Jurkat, Clone E6-1 (cell line): Measurements from ENCODE around the gene FGFRL1.

Experiments
- DNase-seq: peaks from one replicate; pipeline ENCODE4 v3.0.0-alpha.2; 2011; ENCODE audit warnings: low read depth, low spot score
- H3K4me3 ChIP-seq: 2 replicates; pipeline ENCODE4 v1.5.1; 2011; ENCODE audit warnings: mild to moderate bottlenecking, low read length, control low read depth, moderate library complexity

FGFRL1 gene

DNA sequence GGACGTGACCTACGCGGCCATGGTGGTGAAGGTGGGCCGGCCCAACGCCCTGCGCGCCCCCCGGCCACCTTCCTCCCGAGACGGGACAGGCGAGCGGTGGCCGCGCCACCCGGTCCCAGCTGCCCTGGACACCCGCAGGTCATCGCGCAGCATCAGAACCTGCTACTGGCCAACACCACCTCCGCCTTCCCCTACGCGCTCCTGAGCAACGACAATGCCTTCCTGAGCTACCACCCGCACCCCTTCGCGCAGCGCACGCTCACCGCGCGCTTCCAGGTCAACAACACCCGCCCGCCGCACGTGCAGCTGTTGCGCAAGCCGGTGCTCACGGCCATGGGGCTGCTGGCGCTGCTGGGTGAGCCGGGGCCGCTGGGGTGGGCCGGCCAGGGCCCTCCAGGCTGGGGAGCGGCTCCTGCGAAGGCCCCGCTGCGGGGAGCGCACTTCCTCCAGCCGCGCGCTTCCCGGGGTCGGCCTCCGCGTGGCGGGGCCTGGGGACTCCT is 9.2 kb upstream of the FGFRL1 start:
- no peak overlapping the region for H3K4me3 ChIP-seq
- no peak for DNase-seq

DNA sequence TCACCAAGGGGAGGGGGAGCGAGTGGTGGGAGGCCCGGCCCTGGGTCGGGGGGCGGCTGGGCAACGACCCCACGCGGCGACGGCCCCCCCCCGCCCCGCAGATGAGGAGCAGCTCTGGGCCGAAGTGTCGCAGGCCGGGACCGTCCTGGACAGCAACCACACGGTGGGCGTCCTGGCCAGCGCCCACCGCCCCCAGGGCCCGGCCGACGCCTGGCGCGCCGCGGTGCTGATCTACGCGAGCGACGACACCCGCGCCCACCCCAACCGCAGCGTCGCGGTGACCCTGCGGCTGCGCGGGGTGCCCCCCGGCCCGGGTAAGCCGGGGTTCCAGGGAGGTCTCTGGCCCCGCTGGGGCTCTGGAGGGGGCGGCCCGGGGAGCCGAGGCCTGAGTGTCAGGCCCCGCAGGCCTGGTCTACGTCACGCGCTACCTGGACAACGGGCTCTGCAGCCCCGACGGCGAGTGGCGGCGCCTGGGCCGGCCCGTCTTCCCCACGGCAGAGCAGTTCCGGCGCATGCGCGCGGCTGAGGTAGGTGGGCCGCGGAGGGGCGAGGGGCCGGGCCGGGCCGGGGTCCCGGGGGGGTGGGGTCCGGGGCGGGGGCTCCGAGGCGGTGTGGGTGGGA is 8.7 kb upstream of the FGFRL1 start:
- DNase-seq, result no peak
- no peak overlapping the region for H3K4me3 ChIP-seq

DNA sequence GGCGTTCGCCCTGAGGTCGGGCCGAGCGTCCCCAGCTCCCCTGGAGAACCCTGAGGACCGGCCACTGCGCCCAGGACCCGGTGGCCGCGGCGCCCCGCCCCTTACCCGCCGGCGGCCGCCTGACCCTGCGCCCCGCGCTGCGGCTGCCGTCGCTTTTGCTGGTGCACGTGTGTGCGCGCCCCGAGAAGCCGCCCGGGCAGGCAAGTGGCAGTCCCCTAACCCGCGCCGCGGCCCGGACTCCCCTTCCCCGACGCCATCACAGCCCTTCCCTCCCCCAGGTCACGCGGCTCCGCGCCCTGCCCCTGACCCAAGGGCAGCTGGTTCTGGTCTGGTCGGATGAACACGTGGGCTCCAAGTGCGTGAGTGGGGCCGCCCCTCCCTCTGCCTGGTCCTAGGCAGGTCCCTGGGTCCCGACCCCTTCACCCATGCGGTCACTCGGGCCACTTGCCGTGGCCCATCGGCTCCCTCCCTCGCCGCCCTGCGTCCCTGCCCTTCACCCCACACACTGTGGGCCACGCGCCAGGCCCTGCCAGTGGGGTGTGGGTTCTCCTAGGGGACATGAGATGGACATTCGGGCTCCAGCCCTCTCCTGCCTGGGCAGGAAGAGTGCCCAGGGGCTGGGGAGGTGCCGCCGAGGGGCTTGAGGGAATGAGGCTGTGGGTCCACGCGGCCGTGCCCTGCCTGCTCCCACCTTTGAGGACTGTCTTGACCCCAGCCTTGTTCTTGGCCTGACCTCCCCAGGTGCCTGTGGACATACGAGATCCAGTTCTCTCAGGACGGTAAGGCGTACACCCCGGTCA is 8.0 kb upstream of the FGFRL1 start:
- no peak overlapping the region for H3K4me3 ChIP-seq
- no peak for DNase-seq

DNA sequence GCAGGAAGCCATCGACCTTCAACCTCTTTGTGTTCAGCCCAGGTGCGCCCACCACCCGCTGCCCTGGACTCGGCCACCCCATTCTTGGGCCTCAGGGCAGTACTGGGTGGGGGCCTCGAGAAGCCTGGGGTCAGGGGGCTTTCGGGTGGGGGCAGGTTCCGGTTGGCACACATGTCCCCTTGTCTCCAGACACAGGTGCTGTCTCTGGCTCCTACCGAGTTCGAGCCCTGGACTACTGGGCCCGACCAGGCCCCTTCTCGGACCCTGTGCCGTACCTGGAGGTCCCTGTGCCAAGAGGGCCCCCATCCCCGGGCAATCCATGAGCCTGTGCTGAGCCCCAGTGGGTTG is 7.4 kb upstream of the FGFRL1 start:
- H3K4me3 ChIP-seq, result no peak overlapping the region
- no peak for DNase-seq

DNA sequence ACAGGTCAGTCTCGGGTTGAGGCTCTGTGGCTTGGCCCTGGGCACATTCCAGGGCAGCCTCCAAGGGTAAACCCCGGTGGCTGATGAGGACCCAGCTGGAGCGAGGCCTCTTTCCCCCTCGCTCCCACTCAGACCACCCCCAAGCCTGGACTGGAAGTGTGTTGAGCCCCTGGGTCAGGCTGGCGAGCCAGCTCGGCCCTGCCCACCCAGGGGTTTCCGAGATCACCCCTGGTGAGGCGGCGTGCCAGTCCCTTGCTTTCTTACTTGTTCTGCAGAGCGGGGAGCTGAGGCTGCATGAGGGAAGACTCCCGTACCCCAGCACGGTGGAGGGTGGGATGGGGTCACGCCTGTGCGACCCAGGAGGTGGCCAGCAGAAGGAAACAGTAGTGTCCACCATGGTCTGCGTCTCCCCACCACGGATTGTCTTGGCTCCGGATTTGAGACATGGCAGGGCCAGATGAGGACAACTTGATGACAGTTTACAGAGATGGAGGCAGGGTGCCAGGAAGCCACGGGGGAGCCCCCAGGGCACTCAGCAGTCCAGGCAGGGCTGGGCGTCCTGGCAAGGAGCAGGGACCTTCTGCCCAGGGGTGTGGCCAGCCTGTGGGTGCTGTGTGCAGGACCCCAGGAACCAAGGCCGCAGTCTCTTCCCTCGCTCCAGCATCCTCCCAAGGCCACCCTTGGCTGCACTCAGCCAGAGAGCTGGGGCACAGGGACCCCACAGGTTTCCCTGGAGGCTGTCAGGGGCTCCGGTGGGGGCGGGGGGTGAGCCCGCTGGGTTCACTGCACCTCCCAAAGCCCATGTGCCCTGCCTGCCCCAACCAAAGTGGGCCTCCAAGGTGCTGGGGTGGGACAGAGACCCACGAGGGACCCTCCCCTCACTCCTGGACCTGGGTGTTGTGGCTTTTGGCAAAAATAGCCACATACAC is 6.6 kb upstream of the FGFRL1 start:
- no peak for DNase-seq
- H3K4me3 ChIP-seq, result no peak overlapping the region

DNA sequence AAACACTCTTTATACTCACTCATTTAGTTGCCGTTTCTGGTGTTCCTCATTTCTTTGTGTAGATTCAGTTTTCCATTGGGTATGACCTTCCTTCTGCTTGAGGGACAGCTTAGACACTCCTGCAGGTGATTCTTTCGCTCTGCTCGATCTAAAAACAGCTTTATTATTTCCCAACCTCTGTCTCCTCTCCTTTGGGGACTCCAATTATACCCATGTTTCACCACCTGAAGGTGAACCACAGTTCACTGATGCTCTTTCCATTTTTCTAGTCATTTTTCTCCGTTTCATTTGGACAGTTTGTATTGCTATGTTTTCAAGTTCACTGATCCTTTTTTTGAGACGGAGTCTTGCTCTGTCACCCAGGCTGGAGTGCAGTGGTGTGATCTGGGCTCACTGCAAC is 4.6 kb upstream of the FGFRL1 start:
- H3K4me3 ChIP-seq, result no peak overlapping the region
- no peak for DNase-seq

DNA sequence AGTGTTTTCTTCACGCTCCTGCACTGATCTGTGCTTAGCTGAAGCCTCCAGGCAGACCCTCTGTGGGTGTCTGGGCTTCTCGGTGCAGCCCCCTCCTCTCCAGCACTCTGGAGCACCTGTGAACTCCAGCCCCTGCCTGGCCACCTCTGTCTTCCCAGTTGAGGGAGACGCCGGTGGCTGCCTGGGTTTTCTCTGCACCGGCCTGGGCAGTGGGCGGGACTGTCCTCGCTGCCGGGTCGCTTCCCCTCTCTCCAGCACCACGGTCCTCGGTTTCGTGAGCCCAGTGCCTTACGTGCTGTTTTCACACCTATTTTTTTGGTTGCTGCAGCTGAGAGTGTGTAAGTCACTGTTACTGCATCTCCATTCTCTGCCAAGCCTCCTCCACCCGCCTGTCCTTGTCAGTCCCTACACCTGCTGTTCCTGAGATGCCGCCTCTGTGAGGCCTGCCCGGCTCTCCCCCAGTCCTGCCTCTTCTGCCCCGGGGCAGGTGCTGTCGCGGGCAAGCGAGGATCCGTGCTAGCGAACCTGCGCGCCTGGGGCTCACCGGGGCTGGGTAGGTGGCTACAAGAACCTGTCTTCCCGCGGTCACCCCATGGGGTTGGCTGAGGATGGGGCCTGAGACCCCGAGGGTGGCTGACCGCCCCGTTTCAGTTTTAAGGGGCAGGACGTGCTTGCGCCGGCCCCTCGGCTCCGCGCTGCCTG is 2.4 kb upstream of the FGFRL1 start:
- peak overlapping the region; percentile 52 for H3K4me3 ChIP-seq
- DNase-seq, result no peak

DNA sequence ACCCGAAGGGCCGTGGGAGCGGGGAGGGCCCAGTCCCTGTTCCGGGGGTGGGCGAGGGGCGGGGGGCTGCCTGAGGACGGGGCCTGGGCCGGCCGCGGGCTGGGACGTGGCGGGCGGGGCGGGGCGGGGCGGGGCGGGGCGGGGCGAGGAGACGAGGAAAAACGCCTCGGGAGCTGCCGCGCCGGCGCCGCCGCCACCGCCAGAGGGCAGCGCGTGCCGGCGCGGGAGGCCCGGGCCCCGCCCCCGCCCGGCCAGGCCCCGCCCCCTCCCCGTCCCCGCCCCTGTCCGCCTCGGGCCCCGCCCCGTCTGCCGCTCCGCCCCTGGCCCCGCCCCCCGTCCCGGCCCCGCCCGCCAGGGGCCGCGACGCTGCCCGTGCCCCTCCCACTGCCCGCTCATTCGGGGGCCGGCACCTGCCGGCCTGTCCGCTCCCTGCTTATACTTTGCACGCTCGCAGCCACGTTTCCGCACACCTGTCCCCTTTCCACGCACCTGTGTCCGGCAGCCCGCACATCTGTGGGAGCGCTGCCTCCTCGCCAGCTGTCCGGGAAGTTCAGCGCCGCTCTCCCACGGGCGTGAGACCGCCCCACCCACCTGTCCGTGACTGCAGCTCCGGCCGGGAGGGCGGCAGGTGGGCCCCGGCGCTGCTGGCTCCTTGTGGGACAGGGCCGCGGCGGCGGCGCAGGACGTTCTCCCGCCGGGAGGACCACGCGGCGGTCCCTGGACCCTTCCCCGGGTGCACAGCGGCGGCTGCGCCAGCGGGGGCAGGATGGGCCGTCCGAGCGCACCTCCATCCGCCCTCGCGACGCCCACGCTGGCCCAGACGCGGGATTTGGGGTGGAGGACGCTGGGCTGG is 1.7 kb upstream of the FGFRL1 start:
- peak; percentile 18 for DNase-seq
- H3K4me3 ChIP-seq, result peak overlapping the region; percentile 54

DNA sequence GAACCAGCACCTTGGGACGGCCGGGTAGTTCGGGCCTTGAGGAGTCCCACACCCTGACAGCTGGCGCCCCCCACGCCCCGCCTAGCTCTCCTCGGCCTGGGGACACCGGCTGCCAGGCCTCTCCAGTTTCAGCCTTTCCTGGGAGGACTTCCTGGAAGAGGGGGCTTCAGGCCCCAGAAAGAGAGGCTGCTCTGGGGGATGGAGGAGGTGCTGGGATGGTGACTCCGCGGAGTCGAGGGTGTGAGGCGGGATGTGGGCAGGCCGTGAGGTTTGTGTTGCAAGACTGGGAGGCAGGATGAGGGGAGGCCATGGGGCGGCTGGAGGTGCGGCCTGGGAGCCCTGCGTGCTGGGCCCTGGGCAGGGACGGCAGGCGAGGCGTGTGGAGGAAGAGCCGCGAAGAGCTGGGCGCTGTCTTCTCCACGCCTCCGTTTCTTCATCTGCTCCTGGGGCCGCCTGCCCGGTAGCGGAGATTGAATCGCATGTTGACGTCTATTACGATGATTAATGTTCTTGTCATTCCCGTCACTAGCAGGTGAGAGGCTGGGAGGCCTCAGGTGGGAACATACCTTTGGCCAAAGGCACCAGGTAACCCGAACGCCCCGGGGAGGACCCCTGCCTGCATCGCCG is 918 bp upstream of the FGFRL1 start:
- peak overlapping the region; percentile 54 for H3K4me3 ChIP-seq
- DNase-seq, result peak; percentile 71

DNA sequence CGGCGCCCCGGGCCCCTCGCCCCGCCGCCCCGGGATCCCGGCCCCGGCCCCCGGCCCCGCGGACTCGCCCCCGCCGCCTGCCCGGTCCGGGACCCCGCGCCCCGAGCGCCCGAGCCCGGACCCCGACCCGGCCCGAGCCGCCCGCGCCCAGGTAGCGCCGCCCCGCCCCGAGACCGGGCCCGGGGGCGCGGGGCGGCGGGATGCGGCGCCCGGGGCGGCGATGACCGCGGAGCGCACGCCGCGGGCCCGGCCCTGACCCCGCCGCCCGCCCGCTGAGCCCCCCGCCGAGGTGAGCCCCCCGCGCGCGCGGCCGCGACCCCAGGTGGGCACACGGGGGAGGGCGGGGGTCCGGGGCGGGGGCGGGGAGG is 224 bp downstream of the FGFRL1 start:
- H3K4me3 ChIP-seq, result no peak overlapping the region
- no peak for DNase-seq

DNA sequence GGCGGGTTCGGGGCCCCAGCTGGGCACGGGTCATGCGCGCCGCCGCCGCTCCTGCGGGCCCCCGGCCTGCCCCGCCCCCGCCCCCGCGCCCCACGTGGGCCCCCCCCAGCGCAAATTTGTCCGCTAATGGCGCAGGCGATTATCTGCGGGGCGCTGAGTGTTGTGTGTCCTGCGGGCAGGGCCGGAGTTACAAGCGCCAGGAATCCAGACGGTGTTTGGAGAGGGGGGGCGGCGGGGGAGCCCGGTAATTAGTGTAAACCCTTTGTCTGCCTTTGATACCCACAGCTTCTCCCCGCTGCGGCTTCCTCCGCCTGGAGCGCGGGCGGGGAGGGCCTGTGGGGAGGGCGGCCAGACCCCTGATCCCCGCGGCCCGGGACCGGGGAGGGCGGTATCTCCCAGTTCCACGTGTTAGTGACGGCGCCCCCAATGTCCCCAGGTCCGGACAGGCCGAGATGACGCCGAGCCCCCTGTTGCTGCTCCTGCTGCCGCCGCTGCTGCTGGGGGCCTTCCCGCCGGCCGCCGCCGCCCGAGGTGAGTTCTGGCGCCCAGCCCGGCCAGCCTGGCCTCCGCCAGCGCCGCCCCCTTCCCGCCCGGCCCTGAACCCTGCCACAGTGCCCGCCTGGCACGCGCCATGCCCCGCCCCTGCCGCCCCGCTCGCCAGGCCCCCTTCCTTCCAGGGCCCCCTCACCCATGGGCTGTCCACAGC is 761 bp downstream of the FGFRL1 start:
- H3K4me3 ChIP-seq, result peak overlapping the region; percentile 48

DNA sequence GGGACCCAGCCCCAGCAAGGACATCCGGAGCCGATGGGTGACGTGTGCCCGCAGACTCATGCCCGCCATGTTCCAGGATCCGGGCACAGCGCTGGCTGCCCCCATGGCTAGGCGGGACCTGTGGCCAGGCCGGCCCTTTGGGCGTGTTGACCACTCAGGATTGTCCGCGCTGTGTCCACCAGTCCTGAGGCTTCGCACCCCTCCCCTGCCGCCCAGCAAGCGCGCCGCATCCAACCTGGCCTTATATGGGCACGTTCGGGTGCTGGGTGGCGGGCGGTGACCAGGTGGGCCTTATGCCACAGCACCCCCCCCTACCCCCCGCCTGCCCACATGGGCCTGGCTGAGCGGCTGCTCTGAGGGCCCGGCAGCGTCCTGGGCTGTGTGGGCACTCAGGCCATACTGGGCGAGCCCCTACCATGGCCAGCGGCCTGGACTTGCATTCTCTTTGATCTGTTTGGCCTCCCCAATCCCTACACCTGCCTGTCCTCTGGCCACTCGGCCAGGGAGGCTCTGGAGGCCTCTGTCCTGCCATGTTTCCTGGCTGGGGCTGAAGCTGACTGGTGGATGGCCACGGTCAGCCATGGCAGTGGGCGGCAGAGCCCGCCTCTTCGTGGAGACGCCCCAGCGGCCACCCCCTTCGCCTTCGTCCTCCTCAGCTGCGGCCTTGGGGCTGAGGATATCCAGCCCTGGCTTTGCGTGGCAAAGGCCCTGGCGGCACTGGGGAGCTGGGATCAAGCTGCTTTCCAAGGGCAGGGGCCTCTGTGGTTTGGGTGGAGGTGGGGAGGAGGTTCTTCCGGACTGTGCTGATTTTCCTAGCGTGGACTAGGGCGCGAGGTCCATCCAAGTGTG is 2.0 kb downstream of the FGFRL1 start:
- no peak overlapping the region for H3K4me3 ChIP-seq
- DNase-seq, result no peak

More for the DNA sequence above, 761 bp downstream of the FGFRL1 start:
- DNase-seq, result no peak

DNA sequence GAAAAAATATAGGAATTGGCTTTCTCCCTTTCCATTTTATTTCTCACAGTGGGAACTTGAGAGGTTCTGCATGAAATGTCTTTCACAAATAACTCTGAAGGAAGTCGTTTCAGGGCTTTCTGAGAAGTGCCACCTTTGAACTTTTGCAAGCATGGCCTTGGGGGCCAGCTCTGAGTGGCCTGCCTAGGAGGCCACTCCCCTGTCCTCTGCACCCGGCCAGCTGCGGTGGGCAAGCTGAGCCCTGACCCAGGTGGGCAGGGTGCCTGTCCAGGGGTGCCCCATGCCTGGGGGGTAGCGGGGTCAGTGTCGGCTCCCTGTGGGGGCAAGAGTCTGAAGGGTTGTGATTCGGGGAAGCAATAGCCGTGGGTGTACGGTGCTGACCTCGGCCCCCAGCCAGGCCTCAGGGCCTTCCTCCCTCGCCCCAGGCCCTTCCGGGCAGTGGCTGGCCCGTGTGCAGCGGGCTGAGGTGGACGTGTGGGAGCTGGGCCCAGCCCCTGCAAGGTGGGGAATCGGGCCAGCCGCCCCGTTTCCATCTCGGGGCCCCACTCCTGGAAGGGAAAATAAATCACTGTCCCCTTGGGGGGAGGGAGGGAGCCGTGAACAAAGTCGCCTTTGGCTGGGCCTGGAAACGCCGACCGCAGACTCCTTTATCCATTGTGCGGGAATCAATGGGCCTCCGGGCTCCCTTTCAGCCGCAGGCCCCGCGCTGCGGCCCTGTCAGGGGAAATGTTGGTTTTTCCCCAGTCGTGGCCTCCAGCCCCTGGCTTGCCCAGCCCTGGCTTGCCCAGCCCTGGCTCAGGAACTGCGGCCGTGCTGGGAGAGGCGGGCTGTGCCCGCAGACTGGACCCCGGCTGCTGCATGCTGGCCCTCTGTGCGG is 3.1 kb downstream of the FGFRL1 start:
- DNase-seq, result no peak

DNA sequence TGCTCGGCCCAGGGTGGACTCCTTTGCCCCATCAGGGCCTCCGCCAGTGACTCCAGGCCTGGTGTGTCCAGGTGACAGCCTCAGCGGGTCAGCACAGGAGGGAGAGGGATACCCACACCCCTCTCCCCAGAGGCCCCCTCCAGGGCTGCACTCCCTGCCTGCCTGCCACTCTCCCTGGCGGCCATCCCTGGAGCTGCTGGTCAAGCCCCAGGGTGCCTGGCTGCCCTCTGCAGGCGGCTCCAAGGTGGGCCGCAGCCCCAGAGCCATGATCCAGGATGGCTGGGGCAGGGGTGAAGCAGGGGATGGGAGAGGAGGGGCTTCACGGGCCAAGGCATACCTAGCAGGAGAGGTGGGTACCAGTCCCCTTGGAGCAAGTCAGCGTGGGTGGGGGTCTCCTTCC is 3.8 kb downstream of the FGFRL1 start:
- no peak for DNase-seq
- no peak overlapping the region for H3K4me3 ChIP-seq

More for the DNA sequence above, 3.1 kb downstream of the FGFRL1 start:
- H3K4me3 ChIP-seq, result no peak overlapping the region

DNA sequence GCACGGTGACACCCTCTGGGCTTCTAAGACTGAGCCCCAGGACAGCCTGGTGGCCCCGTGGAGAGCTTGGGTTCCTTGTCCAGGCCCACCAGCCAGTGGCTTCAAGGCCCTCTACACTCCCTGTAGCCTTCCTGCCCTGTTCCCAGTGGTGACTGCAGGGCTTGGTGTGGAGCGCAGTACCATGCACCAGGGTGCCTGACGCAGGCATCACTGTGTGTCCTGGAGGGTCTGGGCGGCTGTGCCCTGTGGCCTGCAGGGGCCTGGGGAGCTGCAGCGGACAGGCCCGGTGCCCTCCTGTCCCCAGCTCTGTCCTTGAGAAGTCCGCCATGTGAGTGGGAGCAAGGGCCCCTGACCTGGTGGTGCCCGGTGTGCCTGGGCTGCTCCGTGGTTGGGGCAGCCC is 4.3 kb downstream of the FGFRL1 start:
- DNase-seq, result no peak
- no peak overlapping the region for H3K4me3 ChIP-seq

DNA sequence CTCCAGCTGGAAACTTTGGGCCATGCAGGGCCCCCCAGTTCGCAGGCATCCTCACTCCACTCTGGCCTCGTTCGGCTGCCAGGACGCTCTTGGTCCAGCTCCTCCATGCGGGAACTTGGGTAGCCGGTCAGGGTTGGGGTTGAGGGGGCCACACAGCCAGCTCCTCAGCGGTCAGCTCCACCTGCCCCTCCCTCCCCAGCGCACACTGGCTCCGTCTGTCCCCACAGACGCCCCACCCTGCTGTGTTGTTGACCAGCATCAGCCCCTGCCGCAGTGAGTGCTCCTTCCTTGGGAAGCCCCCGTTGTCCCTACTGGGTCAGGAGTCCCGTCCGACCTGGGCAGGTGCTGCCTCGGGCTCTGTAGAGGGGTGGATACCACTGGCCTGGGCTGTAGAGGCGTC is 5.8 kb downstream of the FGFRL1 start:
- DNase-seq, result no peak
- H3K4me3 ChIP-seq, result no peak overlapping the region
